GM12878 (cell line): Measurements from ENCODE around the gene DPM2. TPM values are rescaled to one million over a fixed set of nuclear protein-coding genes. Genes with fewer than 3 reads are reported as not detected.
A peak's percentile ranks its signal among the peaks of the same experiment; 100 is the strongest.

Experiments used
- EED ChIP-seq: sonication (generic); IDR thresholded peaks from 2 replicates; pipeline ENCODE4 v1.6.1; 2016; ENCODE audit warnings: antibody characterized with exemption, low read depth
- POU2F2 ChIP-seq: IDR thresholded peaks from 3 replicates; pipeline ENCODE4 v1.6.1; 2011; ENCODE audit warnings: low read depth, mild to moderate bottlenecking, low read length, borderline replicate concordance
- ZBED1 ChIP-seq: IDR thresholded peaks from 2 replicates; pipeline ENCODE4 v1.6.1; 2016; ENCODE audit warnings: borderline replicate concordance
- polyA plus RNA-seq, 11 experiments: library from polyadenylated mRNA; depleted of rRNA in 4 of 11; unstranded in 6 of 11; stranded (reverse) in 5 of 11; fragments of >200 nt; fragmentation: Nextera tagmentation in 4 of 11; fragmentation: Illumina TruSeq in 1 of 11; extraction: Ambion mirVana in 4 of 11; extraction: Trizol in 1 of 11; gene quantifications; 1 replicate in 1 of 11; 2 replicates in 10 of 11; pipeline versions ENCODE4 v1.2.1 to v1.2.3, GENCODE V29; 2011 to 2016; ENCODE audit warnings: inconsistent platforms in 2 of 11, missing spikeins in 2 of 11, low read depth in 1 of 11
- total RNA-seq, 4 experiments: library from RNA; depleted of rRNA in 3 of 4; stranded (reverse); fragments of >200 nt in 3 of 4; fragmentation: Illumina TruSeq in 1 of 4; extraction: Trizol in 1 of 4; gene quantifications; 2 replicates each; pipeline versions ENCODE4 v1.2.1 to v1.2.3, GENCODE V29; 2013 to 2021
- TF ChIP-seq, protein P1 (sequence below): IDR thresholded peaks from 2 replicates; pipeline ENCODE4 v1.6.1; 2011; ENCODE audit warnings: borderline replicate concordance, low read depth, mild to moderate bottlenecking, moderate library complexity, low read length; ENCODE audit not compliant: insufficient read depth, poor library complexity, severe bottlenecking
- TF ChIP-seq, protein P2 (sequence below), 3 experiments: IDR thresholded peaks in 2 of 3; conservative IDR thresholded peaks in 1 of 3; 2 replicates each; pipeline ENCODE4 v1.5.1; 2011; ENCODE audit warnings: low read depth in 3 of 3, low read length in 3 of 3, mild to moderate bottlenecking in 3 of 3, control low read depth in 2 of 3, moderate library complexity in 2 of 3, inconsistent platforms in 1 of 3, mixed read lengths in 1 of 3; ENCODE audit not compliant: control insufficient read depth in 2 of 3, insufficient read depth in 1 of 3; ENCODE audit errors: extremely low read depth in 1 of 3
- TF ChIP-seq, protein P3 (sequence below): fragments of 450-650 bp; IDR thresholded peaks from 2 replicates; pipeline ENCODE4 v1.6.1; 2017; ENCODE audit warnings: low read depth, mild to moderate bottlenecking, moderate library complexity

The DPM2 gene
- total and polyA plus RNA-seq, 10 of the 15 experiments (the other 5 are each of a cell fraction or from before 2014, with no cell fraction given), result 22.7 to 77.9 (median 44.7) TPM

DNA sequence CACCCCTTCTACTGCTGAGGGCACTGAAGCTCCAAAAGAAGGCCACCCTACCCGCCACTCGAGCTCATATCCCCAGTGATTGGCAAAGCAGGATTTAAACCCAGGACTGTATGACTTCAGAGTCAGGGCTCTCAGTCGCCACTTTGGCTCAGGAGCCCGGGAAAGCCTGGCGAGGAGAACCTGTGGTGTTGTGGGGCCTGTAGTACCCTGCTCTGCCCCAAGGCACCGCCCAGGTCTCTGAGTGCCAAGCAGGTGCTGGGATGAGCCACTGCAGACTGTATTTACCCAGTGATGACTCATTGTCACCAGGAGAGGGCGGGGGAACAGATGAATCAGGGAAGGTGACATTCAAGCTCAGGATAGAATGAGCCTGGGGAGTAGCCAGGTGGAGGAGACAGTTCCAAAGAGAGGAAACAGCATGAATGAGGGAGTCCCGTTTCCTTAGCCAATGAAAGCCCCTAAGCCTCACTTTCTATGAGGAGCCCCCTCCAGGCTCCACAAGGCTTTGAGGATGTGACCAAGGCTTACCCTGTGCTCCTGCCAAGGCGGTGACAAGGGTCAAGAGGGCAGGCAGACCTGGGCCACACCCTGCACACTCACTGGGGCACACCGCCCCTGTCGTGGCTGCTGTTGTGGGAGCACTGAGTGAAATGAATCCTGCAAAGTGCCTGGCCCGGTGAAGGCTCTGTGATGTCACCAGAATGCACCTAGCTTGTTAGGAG is 17.8 kb upstream of the DPM2 start (continued):
- TF ChIP-seq POU2F2 (no peak), EED (peak; percentile 62; the same call in 1 of the 2 replicates), ZBED1 (no peak)
- TF ChIP-seq, protein P1, sequence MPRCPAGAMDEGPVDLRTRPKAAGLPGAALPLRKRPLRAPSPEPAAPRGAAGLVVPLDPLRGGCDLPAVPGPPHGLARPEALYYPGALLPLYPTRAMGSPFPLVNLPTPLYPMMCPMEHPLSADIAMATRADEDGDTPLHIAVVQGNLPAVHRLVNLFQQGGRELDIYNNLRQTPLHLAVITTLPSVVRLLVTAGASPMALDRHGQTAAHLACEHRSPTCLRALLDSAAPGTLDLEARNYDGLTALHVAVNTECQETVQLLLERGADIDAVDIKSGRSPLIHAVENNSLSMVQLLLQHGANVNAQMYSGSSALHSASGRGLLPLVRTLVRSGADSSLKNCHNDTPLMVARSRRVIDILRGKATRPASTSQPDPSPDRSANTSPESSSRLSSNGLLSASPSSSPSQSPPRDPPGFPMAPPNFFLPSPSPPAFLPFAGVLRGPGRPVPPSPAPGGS, result no peak
- TF ChIP-seq, protein P2, sequence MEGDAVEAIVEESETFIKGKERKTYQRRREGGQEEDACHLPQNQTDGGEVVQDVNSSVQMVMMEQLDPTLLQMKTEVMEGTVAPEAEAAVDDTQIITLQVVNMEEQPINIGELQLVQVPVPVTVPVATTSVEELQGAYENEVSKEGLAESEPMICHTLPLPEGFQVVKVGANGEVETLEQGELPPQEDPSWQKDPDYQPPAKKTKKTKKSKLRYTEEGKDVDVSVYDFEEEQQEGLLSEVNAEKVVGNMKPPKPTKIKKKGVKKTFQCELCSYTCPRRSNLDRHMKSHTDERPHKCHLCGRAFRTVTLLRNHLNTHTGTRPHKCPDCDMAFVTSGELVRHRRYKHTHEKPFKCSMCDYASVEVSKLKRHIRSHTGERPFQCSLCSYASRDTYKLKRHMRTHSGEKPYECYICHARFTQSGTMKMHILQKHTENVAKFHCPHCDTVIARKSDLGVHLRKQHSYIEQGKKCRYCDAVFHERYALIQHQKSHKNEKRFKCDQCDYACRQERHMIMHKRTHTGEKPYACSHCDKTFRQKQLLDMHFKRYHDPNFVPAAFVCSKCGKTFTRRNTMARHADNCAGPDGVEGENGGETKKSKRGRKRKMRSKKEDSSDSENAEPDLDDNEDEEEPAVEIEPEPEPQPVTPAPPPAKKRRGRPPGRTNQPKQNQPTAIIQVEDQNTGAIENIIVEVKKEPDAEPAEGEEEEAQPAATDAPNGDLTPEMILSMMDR (IDR thresholded peaks at IDR 0.05 in 2 of 3, conservative IDR thresholded peaks at IDR 0.05 in 1 of 3; ENCODE audit: control insufficient read depth in 2 of 3, extremely low read depth in 1 of 3, insufficient read depth in 1 of 3, low read depth in 3 of 3, low read length in 3 of 3), result peak; percentile 59 to 69 (median 69)
- TF ChIP-seq, protein P3, sequence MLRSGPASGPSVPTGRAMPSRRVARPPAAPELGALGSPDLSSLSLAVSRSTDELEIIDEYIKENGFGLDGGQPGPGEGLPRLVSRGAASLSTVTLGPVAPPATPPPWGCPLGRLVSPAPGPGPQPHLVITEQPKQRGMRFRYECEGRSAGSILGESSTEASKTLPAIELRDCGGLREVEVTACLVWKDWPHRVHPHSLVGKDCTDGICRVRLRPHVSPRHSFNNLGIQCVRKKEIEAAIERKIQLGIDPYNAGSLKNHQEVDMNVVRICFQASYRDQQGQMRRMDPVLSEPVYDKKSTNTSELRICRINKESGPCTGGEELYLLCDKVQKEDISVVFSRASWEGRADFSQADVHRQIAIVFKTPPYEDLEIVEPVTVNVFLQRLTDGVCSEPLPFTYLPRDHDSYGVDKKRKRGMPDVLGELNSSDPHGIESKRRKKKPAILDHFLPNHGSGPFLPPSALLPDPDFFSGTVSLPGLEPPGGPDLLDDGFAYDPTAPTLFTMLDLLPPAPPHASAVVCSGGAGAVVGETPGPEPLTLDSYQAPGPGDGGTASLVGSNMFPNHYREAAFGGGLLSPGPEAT, result peak; percentile 10; the same call in 1 of the 2 replicates
